Hematopoietic multipotent progenitor cell treated with erythropoietin and hydrocortisone succinate and interleukin-3 and kit ligand, for 15 days (in vitro differentiated cells): ENCODE results near the gene BRINP3.

Source experiments
- DNase-seq: peaks from one replicate; pipeline ENCODE4 v3.0.0-alpha.2; 2015; ENCODE audit warnings: low spot score

The BRINP3 gene

GRCh38 chr1:190452272-190452848, 25.3 kb downstream of the BRINP3 start:
- no peak for DNase-seq

GRCh38 chr1:190444464-190444863, 33.2 kb downstream of the BRINP3 start:
- DNase-seq, result no peak

GRCh38 chr1:190439447-190439846, 38.2 kb downstream of the BRINP3 start:
- no peak for DNase-seq

- DNase-seq, result no peak
Observed at GRCh38 chr1:190436615-190437014, 41.0 kb downstream of the BRINP3 start.

- no peak for DNase-seq
Observed at GRCh38 chr1:190429932-190430331, 47.7 kb downstream of the BRINP3 start.

- no peak for DNase-seq
Observed at GRCh38 chr1:190429141-190429540, 48.5 kb downstream of the BRINP3 start.

- no peak for DNase-seq
Observed at GRCh38 chr1:190416239-190416638, 61.4 kb downstream of the BRINP3 start.

- DNase-seq, result no peak
Observed at GRCh38 chr1:190413142-190413541, 64.5 kb downstream of the BRINP3 start.

- no peak for DNase-seq
Observed at GRCh38 chr1:190403402-190403801, 74.3 kb downstream of the BRINP3 start.

- no peak for DNase-seq
Observed at GRCh38 chr1:190399233-190399632, 78.4 kb downstream of the BRINP3 start.

GRCh38 chr1:190391582-190391981, 86.1 kb downstream of the BRINP3 start:
- no peak for DNase-seq

GRCh38 chr1:190377991-190378390, 99.7 kb downstream of the BRINP3 start:
- DNase-seq, result no peak

- no peak for DNase-seq
Observed at GRCh38 chr1:190377294-190377693, 100.4 kb downstream of the BRINP3 start.

- DNase-seq, result no peak
Observed at GRCh38 chr1:190376044-190376443, 101.6 kb downstream of the BRINP3 start.

GRCh38 chr1:190373705-190374336, 103.8 kb downstream of the BRINP3 start:
- no peak for DNase-seq

GRCh38 chr1:190367200-190367599, 110.5 kb downstream of the BRINP3 start:
- no peak for DNase-seq

GRCh38 chr1:190365283-190365682, 112.4 kb downstream of the BRINP3 start:
- no peak for DNase-seq

- no peak for DNase-seq
Observed at GRCh38 chr1:190353538-190354101, 124.0 kb downstream of the BRINP3 start.

- no peak for DNase-seq
Observed at GRCh38 chr1:190344454-190344853, 133.2 kb downstream of the BRINP3 start.

GRCh38 chr1:190338829-190339228, 138.8 kb downstream of the BRINP3 start:
- no peak for DNase-seq

- no peak for DNase-seq
Observed at GRCh38 chr1:190328871-190329270, 148.8 kb downstream of the BRINP3 start.

GRCh38 chr1:190328361-190328760, 149.3 kb downstream of the BRINP3 start:
- DNase-seq, result no peak

GRCh38 chr1:190327271-190327670, 150.4 kb downstream of the BRINP3 start:
- no peak for DNase-seq

GRCh38 chr1:190323530-190323929, 154.1 kb downstream of the BRINP3 start:
- no peak for DNase-seq
